H54 (cell line): Measurements from ENCODE around the gene LRFN3.
"Not testable (repeated sequence)": the region's sequence is repeated elsewhere in the genome, so short reads cannot be mapped to it uniquely, and the experiment has no call there.

Experiments used
- DNase-seq: peaks from one replicate; pipeline ENCODE4 v3.0.0; 2011; ENCODE audit warnings: low spot score, mixed read lengths; ENCODE audit not compliant: insufficient read length
- FAIRE-seq: peaks from 3 replicates; lab custom pipeline; 2011; peaks lifted over from hg19 to GRCh38; lab: Jason Lieb, UNC
- POLR2A ChIP-seq: IDR thresholded peaks from 2 replicates; pipeline ENCODE4 v1.6.1; 2011; ENCODE audit warnings: low read depth, mild to moderate bottlenecking, low read length

The LRFN3 gene

GRCh38 chr19:35935911-35936737 lies at the start of gene LRFN3:
TSS of gene LRFN3 (plus strand) at chr19:35936374. CDS start at chr19:35939426, 3,052 bp downstream.
- TF ChIP-seq POLR2A = peak; percentile 32; the same call in 1 of the 2 replicates
- FAIRE-seq (no peak), DNase-seq (peak; percentile 91)

- no peak for FAIRE-seq
- no peak for DNase-seq
Measured at GRCh38 chr19:35887197-35887596, 49.0 kb upstream of the LRFN3 start.

DNA sequence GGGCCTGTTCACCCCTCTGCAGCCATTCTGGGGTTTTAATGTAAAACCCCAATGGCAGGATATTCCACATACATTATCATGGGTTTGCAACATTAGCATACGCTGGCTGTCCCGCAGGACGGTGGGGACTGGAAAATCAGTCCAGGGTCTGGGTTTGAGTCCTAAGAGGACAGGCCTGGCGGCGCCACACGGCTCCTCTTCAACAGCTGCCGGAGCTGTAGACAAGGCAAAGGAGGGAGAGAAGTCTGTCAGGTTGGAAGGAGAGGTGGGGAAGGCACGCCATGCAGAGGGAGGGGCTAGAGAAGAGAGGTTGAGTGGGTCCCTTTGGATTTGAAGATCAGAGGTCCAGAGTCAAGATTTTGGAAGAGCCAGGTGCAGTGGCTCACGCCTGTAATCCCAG lies 47.8 kb upstream of the LRFN3 start:
- FAIRE-seq = no peak
- no peak for DNase-seq
- no peak for TF ChIP-seq POLR2A

More at GRCh38 chr19:35887197-35887596, 49.0 kb upstream of the LRFN3 start:
- no peak for TF ChIP-seq POLR2A

DNA sequence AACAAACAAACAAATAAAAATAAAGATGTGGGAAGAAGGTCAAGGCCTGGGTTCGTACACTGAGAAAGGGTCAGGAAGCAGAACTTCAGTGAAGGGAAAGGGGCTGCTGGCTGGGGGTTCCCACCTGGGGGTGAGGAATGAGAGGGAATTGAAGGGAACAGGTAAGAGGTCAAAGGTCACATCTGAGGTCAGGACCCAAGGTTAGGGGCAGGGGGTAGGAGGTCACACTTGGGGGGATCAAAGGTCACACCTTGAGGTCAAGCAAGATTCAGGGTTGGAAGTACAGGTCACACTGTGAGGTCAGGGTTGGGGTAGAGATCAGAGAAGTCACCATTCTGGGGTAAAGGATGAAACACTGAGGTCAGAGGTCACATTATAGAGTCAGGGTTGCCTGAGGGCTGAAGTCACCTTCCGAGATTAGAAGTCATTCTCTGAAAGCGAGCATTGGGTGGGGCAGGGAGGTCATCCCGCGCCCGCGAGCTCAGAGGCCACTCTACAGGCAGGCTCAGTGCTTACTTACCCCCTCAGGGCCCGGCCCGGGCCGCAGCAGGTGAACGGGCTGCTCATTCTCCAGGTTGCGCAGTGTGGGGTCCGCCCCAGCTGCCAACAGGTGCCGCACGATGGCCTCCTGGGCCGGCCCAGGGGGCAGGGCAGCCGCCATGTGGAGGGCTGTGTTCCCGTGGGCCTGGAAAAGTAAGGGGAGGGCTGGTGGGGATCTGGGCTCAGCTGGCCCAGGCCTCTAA lies 46.6 kb upstream of the LRFN3 start:
- no peak for FAIRE-seq

GRCh38 chr19:35890113-35890650 lies 46.0 kb upstream of the LRFN3 start:
- no peak for FAIRE-seq
- DNase-seq = no peak
- TF ChIP-seq POLR2A = no peak

More for the DNA sequence above, 46.6 kb upstream of the LRFN3 start:
- TF ChIP-seq POLR2A = no peak
- DNase-seq = no peak

DNA sequence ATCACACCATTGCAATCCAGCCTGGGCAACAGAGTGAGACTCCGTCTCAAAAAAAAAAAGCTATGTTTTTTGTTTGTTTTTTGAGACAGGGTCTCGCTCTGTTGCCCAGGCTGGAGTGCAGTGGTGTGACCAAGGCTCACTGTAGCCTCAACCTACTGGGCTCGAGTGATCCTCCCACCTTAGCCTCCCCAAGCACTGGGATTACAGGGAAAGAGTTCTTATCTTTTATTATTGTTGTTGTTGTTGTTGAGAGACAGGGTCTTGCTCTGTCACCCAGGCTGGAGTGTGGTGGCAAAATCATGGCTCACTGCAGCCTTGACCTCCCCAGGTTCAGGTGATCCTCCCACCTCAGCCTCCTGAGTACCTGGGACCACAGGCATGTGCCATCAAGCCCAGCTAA lies 44.4 kb upstream of the LRFN3 start:
- DNase-seq, FAIRE-seq: not testable (repeated sequence)

GRCh38 chr19:35894342-35894741 lies 41.8 kb upstream of the LRFN3 start:
- FAIRE-seq = no peak
- TF ChIP-seq POLR2A = no peak
- no peak for DNase-seq

DNA sequence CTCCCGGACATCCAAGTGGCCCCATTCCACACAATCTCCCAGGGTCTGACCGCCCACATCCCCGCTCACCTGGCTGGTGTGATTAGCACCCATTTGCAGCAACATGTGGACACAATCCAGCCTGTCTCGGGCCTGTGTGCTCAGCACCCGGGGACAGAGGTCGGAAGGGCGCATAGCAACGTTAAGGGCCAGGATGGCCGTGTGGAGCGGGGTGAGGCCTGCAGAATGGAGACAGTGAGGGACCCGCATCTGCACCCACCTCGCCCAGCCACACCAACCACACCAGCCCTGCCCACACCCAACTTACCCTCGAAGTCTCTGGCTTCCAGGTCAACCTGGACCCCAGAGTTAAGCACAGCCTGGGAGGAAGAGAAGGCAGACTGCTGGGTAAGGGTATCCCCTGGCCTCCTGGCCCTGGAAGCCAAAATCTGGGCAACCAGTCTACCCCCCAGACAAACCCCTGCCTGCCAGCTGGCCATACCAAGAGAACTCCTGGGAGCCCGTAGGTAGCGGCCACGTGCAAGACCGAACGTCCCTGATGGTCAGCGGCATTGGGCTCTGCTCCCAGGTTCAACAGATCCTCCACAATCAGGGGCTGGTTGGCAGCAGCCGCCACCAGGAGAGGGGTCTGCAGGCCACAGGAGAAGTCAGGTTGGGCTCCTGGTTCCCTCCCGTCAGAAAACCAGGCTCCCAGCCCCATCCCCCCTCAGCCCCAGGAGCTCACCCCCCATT lies 40.1 kb upstream of the LRFN3 start:
- FAIRE-seq = no peak
- no peak for TF ChIP-seq POLR2A
- no peak for DNase-seq

DNA sequence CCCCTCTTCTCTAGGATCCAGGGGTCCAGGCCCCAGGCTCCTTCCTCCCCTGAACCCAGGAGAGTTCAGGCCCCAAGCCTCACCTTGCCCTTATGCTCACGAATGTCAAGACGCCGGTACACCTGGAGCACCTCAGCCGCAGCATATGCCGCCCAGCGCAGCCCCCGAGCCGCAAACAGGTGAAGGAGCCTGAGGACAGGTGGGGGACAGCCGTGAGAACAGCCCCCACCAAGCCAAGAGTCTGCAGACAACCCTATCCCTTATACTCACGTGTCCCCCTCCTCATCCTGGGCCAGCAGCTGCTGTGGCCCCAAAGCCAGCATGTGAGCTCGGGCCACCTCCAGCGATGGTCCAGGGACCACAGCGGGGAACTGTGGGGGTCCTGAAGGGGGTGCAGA lies 39.5 kb upstream of the LRFN3 start:
- FAIRE-seq = no peak
- TF ChIP-seq POLR2A = no peak
- no peak for DNase-seq

- FAIRE-seq (no peak), DNase-seq (no peak)
- no peak for TF ChIP-seq POLR2A
Measured at GRCh38 chr19:35897706-35898451, 38.3 kb upstream of the LRFN3 start.

- TF ChIP-seq POLR2A = no peak
- DNase-seq (no peak), FAIRE-seq (no peak)
Measured at GRCh38 chr19:35898499-35898809, 37.7 kb upstream of the LRFN3 start.

- FAIRE-seq (no peak), DNase-seq (peak; percentile 94)
- peak; percentile 64 for TF ChIP-seq POLR2A
Measured at GRCh38 chr19:35899547-35900214, 36.5 kb upstream of the LRFN3 start.

DNA sequence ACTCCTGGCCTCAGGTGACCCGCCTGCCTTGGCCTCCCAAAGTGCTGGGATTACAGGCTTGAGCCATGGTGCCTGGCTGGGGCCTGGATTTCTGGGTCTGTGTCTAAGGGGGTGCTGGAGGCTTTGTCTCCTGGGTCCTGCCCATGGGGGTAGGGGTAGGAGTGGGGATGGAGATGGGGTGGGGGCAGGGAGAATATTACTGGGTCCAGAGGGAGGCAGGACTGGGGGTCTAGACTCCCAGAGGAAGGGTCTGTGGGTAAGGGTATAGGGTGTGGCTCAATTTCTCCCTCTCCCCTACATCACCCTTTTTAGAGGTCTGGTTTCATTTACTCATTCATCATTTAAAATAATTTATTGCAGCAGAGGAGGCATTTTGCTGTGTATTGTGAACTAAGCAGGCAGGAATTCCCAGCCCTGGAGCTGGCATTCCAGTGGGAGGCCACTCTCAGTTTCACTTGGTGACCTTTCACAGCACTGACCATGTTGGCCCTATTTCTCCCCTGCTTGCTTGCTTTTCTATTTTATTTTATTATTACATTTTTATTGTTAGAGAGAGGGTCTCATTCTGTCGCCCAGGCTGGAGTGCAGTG lies 35.0 kb upstream of the LRFN3 start:
- DNase-seq (peak; percentile 69), FAIRE-seq (no peak)
- no peak for TF ChIP-seq POLR2A
